HCT116 (cell line): Measurements from ENCODE around the gene CYREN.

Experiments
- EGR1 ChIP-seq: IDR thresholded peaks from 2 replicates; pipeline ENCODE4 v1.6.1; 2012; ENCODE audit warnings: low read depth
- EZH2 ChIP-seq: fragments of 200-600 bp; sonication (generic); IDR thresholded peaks from 2 replicates; pipeline ENCODE4 v1.6.1; 2017; ENCODE audit warnings: antibody characterized with exemption, mixed run types
- POLR2A ChIP-seq: IDR thresholded peaks from 2 replicates; pipeline ENCODE4 v1.7.0; 2011; ENCODE audit warnings: borderline replicate concordance; ENCODE audit not compliant: insufficient read depth, insufficient read length; ENCODE audit errors: extremely low read depth
- TCF7L2 ChIP-seq: IDR thresholded peaks from 2 replicates; pipeline ENCODE4 v1.7.0; 2011; ENCODE audit warnings: borderline replicate concordance, inconsistent platforms; ENCODE audit not compliant: insufficient read depth, insufficient read length; ENCODE audit errors: extremely low read depth
- ZFX ChIP-seq: fragments of 450-650 bp; IDR thresholded peaks from 2 replicates; pipeline ENCODE4 v1.6.1; 2017
- TF ChIP-seq, protein P1 (sequence below), 3 experiments: fragments of 200-600 bp in 1 of 3; sonication (generic) in 1 of 3; IDR thresholded peaks in 2 of 3; conservative IDR thresholded peaks in 1 of 3; 2 replicates each; pipeline ENCODE4 v1.5.1; 2012 to 2017; ENCODE audit warnings: low read depth in 2 of 3, low read length in 2 of 3, antibody characterized with exemption in 1 of 3, borderline replicate concordance in 1 of 3, control low read depth in 1 of 3, mild to moderate bottlenecking in 1 of 3, mixed read lengths in 1 of 3, mixed run types in 1 of 3, moderate library complexity in 1 of 3; ENCODE audit not compliant: insufficient read depth in 1 of 3
- TF ChIP-seq, protein P2 (sequence below): IDR thresholded peaks from 2 replicates; pipeline ENCODE4 v1.6.1; 2012; ENCODE audit warnings: low read depth

DNA sequence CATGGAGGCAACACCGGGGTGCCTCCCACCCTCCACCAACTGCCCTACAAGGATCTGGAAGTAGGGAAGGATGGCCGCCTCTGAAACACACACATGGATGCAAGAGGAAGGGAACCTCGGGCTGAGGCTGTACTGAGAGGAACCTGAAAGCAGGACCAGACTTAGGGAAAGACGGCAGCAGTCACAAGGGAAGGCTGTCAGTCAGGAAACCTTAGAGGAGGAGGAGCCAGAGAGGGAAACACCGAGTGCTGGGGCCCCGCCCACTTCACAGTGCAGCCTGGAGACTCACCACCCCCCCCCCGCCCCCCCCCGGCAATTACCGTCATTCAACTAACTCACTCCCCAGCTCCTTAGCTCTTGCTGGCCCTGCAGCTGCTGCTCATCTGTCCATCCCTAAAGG lies 2.5 kb downstream of the CYREN start:
- TF ChIP-seq, protein P1, sequence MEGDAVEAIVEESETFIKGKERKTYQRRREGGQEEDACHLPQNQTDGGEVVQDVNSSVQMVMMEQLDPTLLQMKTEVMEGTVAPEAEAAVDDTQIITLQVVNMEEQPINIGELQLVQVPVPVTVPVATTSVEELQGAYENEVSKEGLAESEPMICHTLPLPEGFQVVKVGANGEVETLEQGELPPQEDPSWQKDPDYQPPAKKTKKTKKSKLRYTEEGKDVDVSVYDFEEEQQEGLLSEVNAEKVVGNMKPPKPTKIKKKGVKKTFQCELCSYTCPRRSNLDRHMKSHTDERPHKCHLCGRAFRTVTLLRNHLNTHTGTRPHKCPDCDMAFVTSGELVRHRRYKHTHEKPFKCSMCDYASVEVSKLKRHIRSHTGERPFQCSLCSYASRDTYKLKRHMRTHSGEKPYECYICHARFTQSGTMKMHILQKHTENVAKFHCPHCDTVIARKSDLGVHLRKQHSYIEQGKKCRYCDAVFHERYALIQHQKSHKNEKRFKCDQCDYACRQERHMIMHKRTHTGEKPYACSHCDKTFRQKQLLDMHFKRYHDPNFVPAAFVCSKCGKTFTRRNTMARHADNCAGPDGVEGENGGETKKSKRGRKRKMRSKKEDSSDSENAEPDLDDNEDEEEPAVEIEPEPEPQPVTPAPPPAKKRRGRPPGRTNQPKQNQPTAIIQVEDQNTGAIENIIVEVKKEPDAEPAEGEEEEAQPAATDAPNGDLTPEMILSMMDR (IDR thresholded peaks at IDR 0.05 in 2 of 3, conservative IDR thresholded peaks at IDR 0.05 in 1 of 3; ENCODE audit: borderline replicate concordance in 1 of 3, insufficient read depth in 1 of 3, low read depth in 2 of 3, low read length in 2 of 3), result no peak
- TF ChIP-seq POLR2A (no peak), ZFX (no peak), EGR1 (no peak), EZH2 (no peak), TCF7L2 (no peak)
- TF ChIP-seq, protein P2, sequence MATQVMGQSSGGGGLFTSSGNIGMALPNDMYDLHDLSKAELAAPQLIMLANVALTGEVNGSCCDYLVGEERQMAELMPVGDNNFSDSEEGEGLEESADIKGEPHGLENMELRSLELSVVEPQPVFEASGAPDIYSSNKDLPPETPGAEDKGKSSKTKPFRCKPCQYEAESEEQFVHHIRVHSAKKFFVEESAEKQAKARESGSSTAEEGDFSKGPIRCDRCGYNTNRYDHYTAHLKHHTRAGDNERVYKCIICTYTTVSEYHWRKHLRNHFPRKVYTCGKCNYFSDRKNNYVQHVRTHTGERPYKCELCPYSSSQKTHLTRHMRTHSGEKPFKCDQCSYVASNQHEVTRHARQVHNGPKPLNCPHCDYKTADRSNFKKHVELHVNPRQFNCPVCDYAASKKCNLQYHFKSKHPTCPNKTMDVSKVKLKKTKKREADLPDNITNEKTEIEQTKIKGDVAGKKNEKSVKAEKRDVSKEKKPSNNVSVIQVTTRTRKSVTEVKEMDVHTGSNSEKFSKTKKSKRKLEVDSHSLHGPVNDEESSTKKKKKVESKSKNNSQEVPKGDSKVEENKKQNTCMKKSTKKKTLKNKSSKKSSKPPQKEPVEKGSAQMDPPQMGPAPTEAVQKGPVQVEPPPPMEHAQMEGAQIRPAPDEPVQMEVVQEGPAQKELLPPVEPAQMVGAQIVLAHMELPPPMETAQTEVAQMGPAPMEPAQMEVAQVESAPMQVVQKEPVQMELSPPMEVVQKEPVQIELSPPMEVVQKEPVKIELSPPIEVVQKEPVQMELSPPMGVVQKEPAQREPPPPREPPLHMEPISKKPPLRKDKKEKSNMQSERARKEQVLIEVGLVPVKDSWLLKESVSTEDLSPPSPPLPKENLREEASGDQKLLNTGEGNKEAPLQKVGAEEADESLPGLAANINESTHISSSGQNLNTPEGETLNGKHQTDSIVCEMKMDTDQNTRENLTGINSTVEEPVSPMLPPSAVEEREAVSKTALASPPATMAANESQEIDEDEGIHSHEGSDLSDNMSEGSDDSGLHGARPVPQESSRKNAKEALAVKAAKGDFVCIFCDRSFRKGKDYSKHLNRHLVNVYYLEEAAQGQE, result no peak
